VCaP (cell line): ENCODE data around the gene SIM1.
"Not testable (repeated sequence)": the region's sequence is repeated elsewhere in the genome, so short reads cannot be mapped to it uniquely, and the experiment has no call there.

Experiments used
- H3K27ac ChIP-seq: fragments of 450-650 bp; 2 replicates; pipeline ENCODE4 v1.5.1; 2017
- CTCF ChIP-seq: fragments of 450-650 bp; conservative IDR thresholded peaks from 2 replicates; pipeline ENCODE4 v1.5.1; 2017; ENCODE audit warnings: mild to moderate bottlenecking, moderate library complexity

SIM1 gene

GRCh38 chr6:100363651-100364050, 101.1 kb downstream of the SIM1 start:
- TF ChIP-seq CTCF = no peak
- no peak overlapping the region for H3K27ac ChIP-seq

- H3K27ac ChIP-seq = not testable (repeated sequence)
Observed at GRCh38 chr6:100354736-100355641, 109.7 kb downstream of the SIM1 start.

- no peak overlapping the region for H3K27ac ChIP-seq
- TF ChIP-seq CTCF = no peak
Observed at GRCh38 chr6:100353276-100354015, 111.3 kb downstream of the SIM1 start.

- no peak for TF ChIP-seq CTCF
- H3K27ac ChIP-seq = no peak overlapping the region
Observed at GRCh38 chr6:100350139-100350538, 114.6 kb downstream of the SIM1 start.

- no peak for TF ChIP-seq CTCF
- no peak overlapping the region for H3K27ac ChIP-seq
Observed at GRCh38 chr6:100349366-100349765, 115.4 kb downstream of the SIM1 start.

- no peak for TF ChIP-seq CTCF
- H3K27ac ChIP-seq = no peak overlapping the region
Observed at GRCh38 chr6:100347901-100348550, 116.7 kb downstream of the SIM1 start.

- no peak overlapping the region for H3K27ac ChIP-seq
- no peak for TF ChIP-seq CTCF
Observed at GRCh38 chr6:100346828-100347227, 117.9 kb downstream of the SIM1 start.
